GM23338 (cell line): ENCODE measurements around the gene RGL1. TPM values are rescaled to one million over a fixed set of nuclear protein-coding genes. Genes with fewer than 3 reads are reported as not detected.

Experiments
- ATAC-seq: fragments of 200-7000 bp; cut with Tn5 transposase; 3 replicates; pipeline ENCODE4 v1.9.1; 2020
- DNase-seq: peaks from one replicate; pipeline ENCODE4 v3.0.0-alpha.2; 2015; ENCODE audit warnings: low spot score
- H2AFZ ChIP-seq: fragments of 200-600 bp; sonication (generic); 2 replicates; pipeline ENCODE4 v1.8.0; 2016; ENCODE audit warnings: antibody characterized with exemption, mild to moderate bottlenecking, moderate library complexity
- H3F3A ChIP-seq: fragments of 200-600 bp; sonication (generic); replicated peaks from 2 replicates; pipeline ENCODE4 v1.8.0; 2017; ENCODE audit warnings: antibody characterized with exemption, mixed run types, low read depth
- H3K27ac ChIP-seq: fragments of 200-600 bp; sonication (generic); 2 replicates; pipeline ENCODE4 v1.6.1; 2016; ENCODE audit warnings: low read depth
- H3K27me3 ChIP-seq: fragments of 200-600 bp; sonication (generic); 2 replicates; pipeline ENCODE4 v1.8.0; 2016; ENCODE audit warnings: mild to moderate bottlenecking, mixed run types, moderate library complexity; ENCODE audit not compliant: insufficient read depth
- H3K36me3 ChIP-seq: fragments of 200-600 bp; sonication (generic); 2 replicates; pipeline ENCODE4 v1.8.0; 2016; ENCODE audit warnings: mild to moderate bottlenecking; ENCODE audit not compliant: insufficient read depth
- H3K4me1 ChIP-seq: fragments of 200-600 bp; sonication (generic); 2 replicates; pipeline ENCODE4 v1.8.0; 2016; ENCODE audit warnings: mild to moderate bottlenecking, moderate library complexity; ENCODE audit not compliant: insufficient read depth
- H3K4me2 ChIP-seq: fragments of 200-600 bp; sonication (generic); 2 replicates; pipeline ENCODE4 v1.7.1; 2017; ENCODE audit warnings: mixed run types
- H3K4me3 ChIP-seq: fragments of 200-600 bp; sonication (generic); 2 replicates; pipeline ENCODE4 v1.6.1; 2016; ENCODE audit warnings: mixed run types
- H3K79me2 ChIP-seq: fragments of 200-600 bp; sonication (generic); replicated peaks from 2 replicates; pipeline ENCODE4 v1.8.0; 2017; ENCODE audit warnings: mild to moderate bottlenecking; ENCODE audit not compliant: insufficient read depth
- H3K9me2 ChIP-seq: fragments of 200-600 bp; sonication (generic); 2 replicates; pipeline ENCODE4 v1.8.0; 2017; ENCODE audit not compliant: insufficient read depth
- H4K20me1 ChIP-seq: fragments of 200-600 bp; sonication (generic); replicated peaks from 2 replicates; pipeline ENCODE4 v1.8.0; 2017; ENCODE audit warnings: mild to moderate bottlenecking; ENCODE audit not compliant: insufficient read depth
- H3K27ac Mint-ChIP-seq: 2 replicates; pipeline ENCODE4 v1.8.0; 2020; ENCODE audit warnings: inconsistent platforms, mild to moderate bottlenecking, moderate library complexity, mixed read lengths
- H3K27me3 Mint-ChIP-seq: 3 replicates; pipeline ENCODE4 v1.8.0; 2022; ENCODE audit warnings: low read depth, mild to moderate bottlenecking, moderate library complexity, mixed read lengths, inconsistent platforms; ENCODE audit not compliant: insufficient read depth, poor library complexity
- H3K36me3 Mint-ChIP-seq: 3 replicates; pipeline ENCODE4 v1.8.0; 2021; ENCODE audit warnings: low read depth, mild to moderate bottlenecking, inconsistent platforms, moderate library complexity, mixed read lengths
- H3K4me1 Mint-ChIP-seq: 3 replicates; pipeline ENCODE4 v1.8.0; 2020; ENCODE audit warnings: mild to moderate bottlenecking, inconsistent platforms, mixed read lengths
- H3K4me3 Mint-ChIP-seq: 3 replicates; pipeline ENCODE4 v1.8.0; 2021; ENCODE audit warnings: moderate library complexity, mild to moderate bottlenecking, inconsistent platforms, mixed read lengths
- H3K9me3 Mint-ChIP-seq: 3 replicates; pipeline ENCODE4 v1.8.0; 2020; ENCODE audit warnings: moderate library complexity, mild to moderate bottlenecking, inconsistent platforms, mixed read lengths
- EZH2 ChIP-seq: fragments of 200-600 bp; sonication (generic); IDR thresholded peaks from one replicate; pipeline ENCODE4 v1.8.0; 2017; ENCODE audit warnings: antibody characterized with exemption, mild to moderate bottlenecking, low read depth; ENCODE audit not compliant: unreplicated experiment
- EZH2phosphoT487 ChIP-seq: fragments of 200-600 bp; sonication (generic); IDR thresholded peaks from one replicate; pipeline ENCODE4 v1.8.1; 2018; ENCODE audit warnings: antibody characterized with exemption; ENCODE audit not compliant: unreplicated experiment
- JUNB ChIP-seq: IDR thresholded peaks from one replicate; pipeline ENCODE4 v1.6.1; 2016; ENCODE audit warnings: antibody characterized with exemption; ENCODE audit not compliant: unreplicated experiment
- NANOG ChIP-seq: IDR thresholded peaks from 2 replicates; pipeline ENCODE4 v1.6.1; 2016; ENCODE audit warnings: antibody characterized with exemption, borderline replicate concordance
- POLR2AphosphoS5 ChIP-seq: IDR thresholded peaks from 2 replicates; pipeline ENCODE4 v1.6.1; 2016; ENCODE audit warnings: antibody characterized with exemption, low read depth
- STAT1 ChIP-seq: IDR thresholded peaks from one replicate; pipeline ENCODE4 v1.6.1; 2016; ENCODE audit warnings: antibody characterized with exemption; ENCODE audit not compliant: unreplicated experiment
- ZNF114 ChIP-seq: fragments of 250-450 bp; sonication (Bioruptor Pico); IDR thresholded peaks from 2 replicates; pipeline ENCODE4 v1.5.0; 2020; ENCODE audit warnings: mild to moderate bottlenecking, moderate library complexity
- ZNF331 ChIP-seq: fragments of 250-450 bp; sonication (Bioruptor Pico); IDR thresholded peaks from 2 replicates; pipeline ENCODE4 v1.5.0; 2020; ENCODE audit warnings: low read depth, mild to moderate bottlenecking, moderate library complexity
- polyA plus RNA-seq: library from polyadenylated mRNA; unstranded; fragments of >200 nt; fragmentation: Nextera tagmentation; extraction: Ambion mirVana; gene quantifications from 2 replicates; pipeline ENCODE4 v1.2.1, GENCODE V29; 2016
- total RNA-seq: library from RNA; depleted of rRNA; stranded (reverse); fragments of >200 nt; shearing (Covaris generic); gene quantifications from 2 replicates; pipeline ENCODE4 v1.2.3, GENCODE V29; 2014
- TF ChIP-seq, protein P1 (sequence below), 2 experiments: fragments of 200-600 bp in 1 of 2; sonication (generic) in 1 of 2; conservative IDR thresholded peaks; 2 replicates each; pipeline versions ENCODE4 v1.5.1 to v1.6.1; 2016 to 2017; ENCODE audit warnings: antibody characterized with exemption in 2 of 2, low read depth in 2 of 2, mild to moderate bottlenecking in 2 of 2, moderate library complexity in 1 of 2
- TF ChIP-seq, protein P2 (sequence below): IDR thresholded peaks from one replicate; pipeline ENCODE4 v1.6.1; 2018; ENCODE audit warnings: antibody characterized with exemption; ENCODE audit not compliant: unreplicated experiment
- TF ChIP-seq, protein P3 (sequence below): IDR thresholded peaks from 2 replicates; pipeline ENCODE4 v1.6.1; 2016; ENCODE audit warnings: antibody characterized with exemption
- TF ChIP-seq, protein P4 (sequence below): fragments of 250-450 bp; sonication (Bioruptor Pico); IDR thresholded peaks from 2 replicates; pipeline ENCODE4 v1.5.0; 2020; ENCODE audit warnings: mild to moderate bottlenecking, moderate library complexity

The RGL1 gene
- total and polyA plus RNA-seq, 2 experiments from 2014 or later = 0.91 to 2.6 TPM

DNA sequence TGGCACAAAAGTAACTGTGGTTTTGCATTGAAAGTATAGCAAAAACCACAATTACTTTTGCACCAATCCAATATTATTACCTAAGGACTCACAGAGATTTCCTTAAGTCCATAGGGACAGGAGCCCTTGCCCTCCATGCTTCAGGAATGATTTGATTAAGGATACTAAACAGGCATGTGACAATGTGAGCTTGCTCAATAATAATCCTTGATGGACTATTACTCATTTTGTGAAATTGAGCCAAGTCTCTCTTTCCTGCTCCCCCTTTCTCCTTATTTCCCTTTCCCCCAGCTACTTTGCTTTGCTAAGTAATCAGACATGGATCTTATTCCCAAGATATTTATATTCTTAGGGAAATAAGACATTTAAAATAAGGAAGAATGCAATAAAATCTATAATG lies 21.6 kb upstream of the RGL1 start:
- no peak overlapping the region for H3K27ac Mint-ChIP-seq

More for the DNA sequence above, 21.6 kb upstream of the RGL1 start:
- ATAC-seq = no peak
- Histone ChIP-seq H3K4me2 (no peak overlapping the region), H2AFZ (no peak overlapping the region), H4K20me1 (no peaks in the 10 kb centered on the region), H3K4me3 (no peak overlapping the region), H3F3A (no peaks in the 10 kb centered on the region), H3K4me1 (peaks cover 9% of the 10 kb centered on the region), H3K9me2 (0 out of 2 replicates have a peak, but pooled peaks cover 4% of the 10 kb centered on the region), H3K79me2 (no peaks in the 10 kb centered on the region), H3K27ac (no peak overlapping the region), H3K36me3 (no peaks in the 10 kb centered on the region), H3K27me3 (no peaks in the 10 kb centered on the region)
- Mint-ChIP-seq H3K4me3 (no peak overlapping the region), H3K36me3 (no peaks in the 10 kb centered on the region), H3K9me3 (no peaks in the 10 kb centered on the region; the same call in 2 of the 3 replicates), H3K4me1 (peaks cover 14% of the 10 kb centered on the region), H3K27me3 (no peaks in the 10 kb centered on the region)
- no peak for DNase-seq
- TF ChIP-seq, protein P1, sequence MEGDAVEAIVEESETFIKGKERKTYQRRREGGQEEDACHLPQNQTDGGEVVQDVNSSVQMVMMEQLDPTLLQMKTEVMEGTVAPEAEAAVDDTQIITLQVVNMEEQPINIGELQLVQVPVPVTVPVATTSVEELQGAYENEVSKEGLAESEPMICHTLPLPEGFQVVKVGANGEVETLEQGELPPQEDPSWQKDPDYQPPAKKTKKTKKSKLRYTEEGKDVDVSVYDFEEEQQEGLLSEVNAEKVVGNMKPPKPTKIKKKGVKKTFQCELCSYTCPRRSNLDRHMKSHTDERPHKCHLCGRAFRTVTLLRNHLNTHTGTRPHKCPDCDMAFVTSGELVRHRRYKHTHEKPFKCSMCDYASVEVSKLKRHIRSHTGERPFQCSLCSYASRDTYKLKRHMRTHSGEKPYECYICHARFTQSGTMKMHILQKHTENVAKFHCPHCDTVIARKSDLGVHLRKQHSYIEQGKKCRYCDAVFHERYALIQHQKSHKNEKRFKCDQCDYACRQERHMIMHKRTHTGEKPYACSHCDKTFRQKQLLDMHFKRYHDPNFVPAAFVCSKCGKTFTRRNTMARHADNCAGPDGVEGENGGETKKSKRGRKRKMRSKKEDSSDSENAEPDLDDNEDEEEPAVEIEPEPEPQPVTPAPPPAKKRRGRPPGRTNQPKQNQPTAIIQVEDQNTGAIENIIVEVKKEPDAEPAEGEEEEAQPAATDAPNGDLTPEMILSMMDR (conservative IDR thresholded peaks at IDR 0.05; ENCODE audit: low read depth in 2 of 2) = no peak
- no peak for TF ChIP-seq POLR2AphosphoS5
- TF ChIP-seq ZNF331 (CRISPR knock-in tag) = no peak
- no peak for TF ChIP-seq EZH2
- TF ChIP-seq, protein P2, sequence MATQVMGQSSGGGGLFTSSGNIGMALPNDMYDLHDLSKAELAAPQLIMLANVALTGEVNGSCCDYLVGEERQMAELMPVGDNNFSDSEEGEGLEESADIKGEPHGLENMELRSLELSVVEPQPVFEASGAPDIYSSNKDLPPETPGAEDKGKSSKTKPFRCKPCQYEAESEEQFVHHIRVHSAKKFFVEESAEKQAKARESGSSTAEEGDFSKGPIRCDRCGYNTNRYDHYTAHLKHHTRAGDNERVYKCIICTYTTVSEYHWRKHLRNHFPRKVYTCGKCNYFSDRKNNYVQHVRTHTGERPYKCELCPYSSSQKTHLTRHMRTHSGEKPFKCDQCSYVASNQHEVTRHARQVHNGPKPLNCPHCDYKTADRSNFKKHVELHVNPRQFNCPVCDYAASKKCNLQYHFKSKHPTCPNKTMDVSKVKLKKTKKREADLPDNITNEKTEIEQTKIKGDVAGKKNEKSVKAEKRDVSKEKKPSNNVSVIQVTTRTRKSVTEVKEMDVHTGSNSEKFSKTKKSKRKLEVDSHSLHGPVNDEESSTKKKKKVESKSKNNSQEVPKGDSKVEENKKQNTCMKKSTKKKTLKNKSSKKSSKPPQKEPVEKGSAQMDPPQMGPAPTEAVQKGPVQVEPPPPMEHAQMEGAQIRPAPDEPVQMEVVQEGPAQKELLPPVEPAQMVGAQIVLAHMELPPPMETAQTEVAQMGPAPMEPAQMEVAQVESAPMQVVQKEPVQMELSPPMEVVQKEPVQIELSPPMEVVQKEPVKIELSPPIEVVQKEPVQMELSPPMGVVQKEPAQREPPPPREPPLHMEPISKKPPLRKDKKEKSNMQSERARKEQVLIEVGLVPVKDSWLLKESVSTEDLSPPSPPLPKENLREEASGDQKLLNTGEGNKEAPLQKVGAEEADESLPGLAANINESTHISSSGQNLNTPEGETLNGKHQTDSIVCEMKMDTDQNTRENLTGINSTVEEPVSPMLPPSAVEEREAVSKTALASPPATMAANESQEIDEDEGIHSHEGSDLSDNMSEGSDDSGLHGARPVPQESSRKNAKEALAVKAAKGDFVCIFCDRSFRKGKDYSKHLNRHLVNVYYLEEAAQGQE = no peak
- TF ChIP-seq NANOG = no peak
- TF ChIP-seq STAT1 = no peak
- no peak for TF ChIP-seq JUNB
- TF ChIP-seq, protein P3, sequence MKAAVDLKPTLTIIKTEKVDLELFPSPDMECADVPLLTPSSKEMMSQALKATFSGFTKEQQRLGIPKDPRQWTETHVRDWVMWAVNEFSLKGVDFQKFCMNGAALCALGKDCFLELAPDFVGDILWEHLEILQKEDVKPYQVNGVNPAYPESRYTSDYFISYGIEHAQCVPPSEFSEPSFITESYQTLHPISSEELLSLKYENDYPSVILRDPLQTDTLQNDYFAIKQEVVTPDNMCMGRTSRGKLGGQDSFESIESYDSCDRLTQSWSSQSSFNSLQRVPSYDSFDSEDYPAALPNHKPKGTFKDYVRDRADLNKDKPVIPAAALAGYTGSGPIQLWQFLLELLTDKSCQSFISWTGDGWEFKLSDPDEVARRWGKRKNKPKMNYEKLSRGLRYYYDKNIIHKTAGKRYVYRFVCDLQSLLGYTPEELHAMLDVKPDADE = no peak
- TF ChIP-seq, protein P4, sequence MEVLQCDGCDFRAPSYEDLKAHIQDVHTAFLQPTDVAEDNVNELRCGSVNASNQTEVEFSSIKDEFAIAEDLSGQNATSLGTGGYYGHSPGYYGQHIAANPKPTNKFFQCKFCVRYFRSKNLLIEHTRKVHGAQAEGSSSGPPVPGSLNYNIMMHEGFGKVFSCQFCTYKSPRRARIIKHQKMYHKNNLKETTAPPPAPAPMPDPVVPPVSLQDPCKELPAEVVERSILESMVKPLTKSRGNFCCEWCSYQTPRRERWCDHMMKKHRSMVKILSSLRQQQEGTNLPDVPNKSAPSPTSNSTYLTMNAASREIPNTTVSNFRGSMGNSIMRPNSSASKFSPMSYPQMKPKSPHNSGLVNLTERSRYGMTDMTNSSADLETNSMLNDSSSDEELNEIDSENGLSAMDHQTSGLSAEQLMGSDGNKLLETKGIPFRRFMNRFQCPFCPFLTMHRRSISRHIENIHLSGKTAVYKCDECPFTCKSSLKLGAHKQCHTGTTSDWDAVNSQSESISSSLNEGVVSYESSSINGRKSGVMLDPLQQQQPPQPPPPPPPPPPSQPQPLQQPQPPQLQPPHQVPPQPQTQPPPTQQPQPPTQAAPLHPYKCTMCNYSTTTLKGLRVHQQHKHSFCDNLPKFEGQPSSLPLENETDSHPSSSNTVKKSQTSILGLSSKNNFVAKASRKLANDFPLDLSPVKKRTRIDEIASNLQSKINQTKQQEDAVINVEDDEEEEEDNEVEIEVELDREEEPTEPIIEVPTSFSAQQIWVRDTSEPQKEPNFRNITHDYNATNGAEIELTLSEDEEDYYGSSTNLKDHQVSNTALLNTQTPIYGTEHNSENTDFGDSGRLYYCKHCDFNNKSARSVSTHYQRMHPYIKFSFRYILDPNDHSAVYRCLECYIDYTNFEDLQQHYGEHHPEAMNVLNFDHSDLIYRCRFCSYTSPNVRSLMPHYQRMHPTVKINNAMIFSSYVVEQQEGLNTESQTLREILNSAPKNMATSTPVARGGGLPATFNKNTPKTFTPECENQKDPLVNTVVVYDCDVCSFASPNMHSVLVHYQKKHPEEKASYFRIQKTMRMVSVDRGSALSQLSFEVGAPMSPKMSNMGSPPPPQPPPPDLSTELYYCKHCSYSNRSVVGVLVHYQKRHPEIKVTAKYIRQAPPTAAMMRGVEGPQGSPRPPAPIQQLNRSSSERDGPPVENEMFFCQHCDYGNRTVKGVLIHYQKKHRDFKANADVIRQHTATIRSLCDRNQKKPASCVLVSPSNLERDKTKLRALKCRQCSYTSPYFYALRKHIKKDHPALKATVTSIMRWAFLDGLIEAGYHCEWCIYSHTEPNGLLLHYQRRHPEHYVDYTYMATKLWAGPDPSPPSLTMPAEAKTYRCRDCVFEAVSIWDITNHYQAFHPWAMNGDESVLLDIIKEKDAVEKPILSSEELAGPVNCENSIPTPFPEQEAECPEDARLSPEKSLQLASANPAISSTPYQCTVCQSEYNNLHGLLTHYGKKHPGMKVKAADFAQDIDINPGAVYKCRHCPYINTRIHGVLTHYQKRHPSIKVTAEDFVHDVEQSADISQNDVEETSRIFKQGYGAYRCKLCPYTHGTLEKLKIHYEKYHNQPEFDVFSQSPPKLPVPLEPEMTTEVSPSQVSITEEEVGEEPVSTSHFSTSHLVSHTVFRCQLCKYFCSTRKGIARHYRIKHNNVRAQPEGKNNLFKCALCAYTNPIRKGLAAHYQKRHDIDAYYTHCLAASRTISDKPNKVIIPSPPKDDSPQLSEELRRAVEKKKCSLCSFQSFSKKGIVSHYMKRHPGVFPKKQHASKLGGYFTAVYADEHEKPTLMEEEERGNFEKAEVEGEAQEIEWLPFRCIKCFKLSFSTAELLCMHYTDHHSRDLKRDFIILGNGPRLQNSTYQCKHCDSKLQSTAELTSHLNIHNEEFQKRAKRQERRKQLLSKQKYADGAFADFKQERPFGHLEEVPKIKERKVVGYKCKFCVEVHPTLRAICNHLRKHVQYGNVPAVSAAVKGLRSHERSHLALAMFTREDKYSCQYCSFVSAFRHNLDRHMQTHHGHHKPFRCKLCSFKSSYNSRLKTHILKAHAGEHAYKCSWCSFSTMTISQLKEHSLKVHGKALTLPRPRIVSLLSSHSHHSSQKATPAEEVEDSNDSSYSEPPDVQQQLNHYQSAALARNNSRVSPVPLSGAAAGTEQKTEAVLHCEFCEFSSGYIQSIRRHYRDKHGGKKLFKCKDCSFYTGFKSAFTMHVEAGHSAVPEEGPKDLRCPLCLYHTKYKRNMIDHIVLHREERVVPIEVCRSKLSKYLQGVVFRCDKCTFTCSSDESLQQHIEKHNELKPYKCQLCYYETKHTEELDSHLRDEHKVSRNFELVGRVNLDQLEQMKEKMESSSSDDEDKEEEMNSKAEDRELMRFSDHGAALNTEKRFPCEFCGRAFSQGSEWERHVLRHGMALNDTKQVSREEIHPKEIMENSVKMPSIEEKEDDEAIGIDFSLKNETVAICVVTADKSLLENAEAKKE = no peak
- no peak for TF ChIP-seq EZH2phosphoT487
- no peak for TF ChIP-seq ZNF114 (CRISPR knock-in tag)
